Adrenal gland (tissue), 12 donors: ENCODE data around the gene NR5A1. TPM values are rescaled to one million over a fixed set of nuclear protein-coding genes. Genes with fewer than 3 reads are reported as not detected.

Experiments used
- DNase-seq, 7 donors: peaks; one replicate each; pipeline ENCODE4 v3.0.0-alpha.2; 2019 to 2020
- H3K27ac ChIP-seq, 5 donors: fragments of 200-600 bp; sonication (generic) in 4 of 5; 1 replicate in 3 of 5; 2 replicates in 2 of 5; pipeline versions ENCODE4 v1.5.1 to v1.8.0; 2016 to 2020; ENCODE audit warnings: mild to moderate bottlenecking in 1 of 5
- H3K27me3 ChIP-seq: fragments of 200-600 bp; 2 replicates; pipeline ENCODE4 v1.8.0; 2021
- H3K36me3 ChIP-seq, 2 donors: fragments of 200-600 bp; replicated peaks in 1 of 2; 1 replicate in 1 of 2; 2 replicates in 1 of 2; pipeline versions ENCODE4 v1.5.1 to v1.8.0; 2018 to 2022
- H3K4me1 ChIP-seq, 2 donors: fragments of 200-600 bp; replicated peaks in 1 of 2; 1 replicate in 1 of 2; 2 replicates in 1 of 2; pipeline versions ENCODE4 v1.5.1 to v1.8.0; 2018 to 2021
- H3K4me3 ChIP-seq, 4 donors: fragments of 200-600 bp; sonication (generic) in 3 of 4; one replicate each; pipeline ENCODE4 v1.5.1; 2016 to 2018
- H3K9me3 ChIP-seq, 3 donors: fragments of 200-600 bp; sonication (generic) in 1 of 3; replicated peaks in 1 of 3; 1 replicate in 2 of 3; 2 replicates in 1 of 3; pipeline versions ENCODE4 v1.5.1 to v1.8.0; 2016 to 2021
- CTCF ChIP-seq, 6 experiments: fragments of 450-650 bp in 4 of 6; fragments of 200-600 bp in 2 of 6; sonication (generic) in 1 of 6; IDR thresholded peaks; 1 replicate in 5 of 6; 2 replicates in 1 of 6; pipeline versions ENCODE4 v1.5.1 to v1.8.0; 2016 to 2021; ENCODE audit warnings: antibody characterized with exemption in 6 of 6, mild to moderate bottlenecking in 2 of 6, moderate library complexity in 1 of 6
- POLR2A ChIP-seq, 2 donors: fragments of 450-650 bp; IDR thresholded peaks; one replicate each; pipeline ENCODE4 v1.6.1; 2017; ENCODE audit warnings: antibody characterized with exemption in 2 of 2, mild to moderate bottlenecking in 2 of 2, moderate library complexity in 1 of 2
- WGBS, 4 donors: extraction: QIAGEN DNeasy Blood & Tissue Kit in 2 of 4; methylation state at CpG; one replicate each; pipeline versions ENCODE4 v1.1.5 to v1.1.7; 2013 to 2017; 5-methylcytosine and 5-hydroxymethylcytosine counted together
- intact Hi-C, 2 donors: fragments of 100-400 bp; cut with DNase I; formaldehyde crosslinking; loops; one replicate each; pipeline versions ENCODE4 v1.14.1 to v1.15.0; 2022 to 2023
- polyA plus RNA-seq, 3 donors: library from polyadenylated mRNA; stranded (reverse); fragments of 200-250 nt in 2 of 3; fragments of 350-450 nt in 1 of 3; fragmentation: Illumina TruSeq in 1 of 3; extraction: RNeasy Lipid Tissue Mini Kit (QIAGEN cat#74804) in 1 of 3; gene quantifications; one replicate each; pipeline ENCODE4 v1.2.3, GENCODE V29; 2013 to 2014
- total RNA-seq, 9 donors: library from RNA; depleted of rRNA in 4 of 9; stranded (reverse); fragments of >200 nt in 4 of 9; fragments of 120-200 nt in 1 of 9; fragmentation: NEBNext Ultra II Directional in 1 of 9; extraction: Animal tissue kit (Norgen Biotek cat#: 25700) in 1 of 9; gene quantifications; one replicate each; pipeline versions ENCODE4 v1.1.0 to v1.2.4, GENCODE V29; 2013 to 2023
- donor health status: healthy with polysubstance abuse.
- donor health status: Bipolar disorder and iron deficiency.
- donor health status: DM: yes; HTN: yes; CAD: no.
- donor health status: DM: no; HTN: no; CAD: no.
- donor health status: DM: no; HTN: no; CAD: no.
- donor health status: DM: yes; HTN: yes; CAD: no.

Gene NR5A1
- total and polyA plus RNA-seq, 12 donors: 110 to 637 (median 216) TPM

GRCh38 chr9:124505006-124505900 lies 1.9 kb downstream of the NR5A1 start:
- Histone ChIP-seq H3K27me3 (peaks cover 12% of the 10 kb centered on the region), H3K9me3 (no peaks in the 10 kb centered on the region), H3K27ac (peak overlapping the region; percentile 53 to 95 (median 90)), H3K4me1 (peaks cover 30 to 31% of the 10 kb centered on the region in 2 donors), H3K36me3 (no peaks in the 10 kb centered on the region), H3K4me3 (peak overlapping the region in 3 of 4 donors; percentile 38 to 76 (median 40))
- DNase-seq: peak in 5 of 7 donors; percentile 39 to 44 (median 42)
- WGBS, 4 donors: 20 to 34% (median 23%) methylated on average over 8 to 69 of the region's 69 CpGs
- TF ChIP-seq CTCF (IDR thresholded peaks at IDR 0.05): peak in 4 of 6 experiments; percentile 20 to 38 (median 21)
- TF ChIP-seq POLR2A (IDR thresholded peaks at IDR 0.05): no peak
- intact Hi-C loops: no loop called here

GRCh38 chr9:124504530-124505005 lies 2.6 kb downstream of the NR5A1 start:
- WGBS, 4 donors: 0 to 1% methylated on average over 54 to 75 of the region's 81 CpGs; no CpG with 5 or more reads in 2 of the 4 donors
- intact Hi-C loops: no loop called here
- H3K27me3 ChIP-seq: peaks cover 12% of the 10 kb centered on the region
- H3K9me3 ChIP-seq: no peaks in the 10 kb centered on the region
- peak overlapping the region in 2 of 5 donors; percentile 38 to 95 for H3K27ac ChIP-seq
- peaks cover 0 to 4% of the 10 kb centered on the region in 2 donors for H3K36me3 ChIP-seq
- peak overlapping the region in 2 of 4 donors; percentile 20 to 76 for H3K4me3 ChIP-seq
- peak in 1 of 7 donors; percentile 15 for DNase-seq
- H3K4me1 ChIP-seq: peaks cover 30 to 38% of the 10 kb centered on the region in 2 donors
- TF ChIP-seq POLR2A (IDR thresholded peaks at IDR 0.05): no peak
- TF ChIP-seq CTCF (IDR thresholded peaks at IDR 0.05): no peak

- H3K4me1 ChIP-seq: peaks cover 30 to 44% of the 10 kb centered on the region in 2 donors
- peaks cover 12% of the 10 kb centered on the region for H3K27me3 ChIP-seq
- no peak for TF ChIP-seq CTCF (IDR thresholded peaks at IDR 0.05)
- TF ChIP-seq POLR2A (IDR thresholded peaks at IDR 0.05): peak in 1 of 2 donors; percentile 21
- WGBS, 4 donors: 2 to 4% (median 3%) methylated on average over 32 to 76 of the region's 76 CpGs
- peak in 4 of 7 donors; percentile 23 to 48 (median 36) for DNase-seq
- H3K36me3 ChIP-seq: peaks cover 0 to 4% of the 10 kb centered on the region in 2 donors
- peak overlapping the region in 2 of 5 donors; percentile 38 to 95 for H3K27ac ChIP-seq
- H3K9me3 ChIP-seq: no peaks in the 10 kb centered on the region
- intact Hi-C loops: no loop called here
- H3K4me3 ChIP-seq: peak overlapping the region in 3 of 4 donors; percentile 32 to 76 (median 33)
Measured at GRCh38 chr9:124503713-124504529, 3.3 kb downstream of the NR5A1 start.
